ENCODE data around the gene DOK7.

Gene DOK7

DNA sequence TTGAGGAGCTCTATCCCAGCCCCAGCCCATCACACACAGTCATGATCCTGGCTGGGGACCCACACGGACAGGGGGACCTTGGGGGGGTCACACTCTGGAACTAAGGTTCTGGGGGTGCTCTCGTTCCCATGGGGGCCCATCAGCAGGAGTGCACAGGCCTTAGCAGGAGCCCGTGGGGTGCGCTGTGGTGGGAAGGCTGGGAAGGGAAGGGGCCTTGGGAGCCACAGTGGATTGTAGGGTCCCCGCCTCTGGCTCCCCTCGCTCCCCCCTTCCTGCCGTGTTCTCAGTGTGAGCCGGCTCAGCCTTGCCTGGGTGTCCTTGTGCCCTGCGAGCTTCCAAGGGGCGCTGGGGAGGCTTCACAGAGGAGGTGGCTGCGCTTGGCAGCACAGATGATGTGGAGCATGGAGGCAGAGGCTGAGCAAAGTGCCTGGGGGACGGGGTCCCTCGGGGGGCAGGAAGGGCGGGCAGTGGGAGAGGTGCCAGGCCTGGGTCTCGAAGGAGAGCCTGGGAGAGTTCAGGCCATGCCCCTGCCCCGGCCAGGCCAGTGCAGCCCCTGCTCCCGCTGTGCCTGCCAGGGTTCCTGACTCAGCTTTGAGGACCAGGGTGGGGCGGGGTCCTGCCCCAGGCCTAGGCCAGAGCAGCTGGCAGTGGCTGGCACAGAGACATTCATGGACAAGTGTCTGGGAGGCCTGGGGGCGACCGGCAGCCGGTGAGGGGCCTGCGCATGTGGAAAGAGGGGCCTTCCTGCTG is 26.9 kb upstream of the DOK7 start:
- TF ChIP-seq, protein P1, sequence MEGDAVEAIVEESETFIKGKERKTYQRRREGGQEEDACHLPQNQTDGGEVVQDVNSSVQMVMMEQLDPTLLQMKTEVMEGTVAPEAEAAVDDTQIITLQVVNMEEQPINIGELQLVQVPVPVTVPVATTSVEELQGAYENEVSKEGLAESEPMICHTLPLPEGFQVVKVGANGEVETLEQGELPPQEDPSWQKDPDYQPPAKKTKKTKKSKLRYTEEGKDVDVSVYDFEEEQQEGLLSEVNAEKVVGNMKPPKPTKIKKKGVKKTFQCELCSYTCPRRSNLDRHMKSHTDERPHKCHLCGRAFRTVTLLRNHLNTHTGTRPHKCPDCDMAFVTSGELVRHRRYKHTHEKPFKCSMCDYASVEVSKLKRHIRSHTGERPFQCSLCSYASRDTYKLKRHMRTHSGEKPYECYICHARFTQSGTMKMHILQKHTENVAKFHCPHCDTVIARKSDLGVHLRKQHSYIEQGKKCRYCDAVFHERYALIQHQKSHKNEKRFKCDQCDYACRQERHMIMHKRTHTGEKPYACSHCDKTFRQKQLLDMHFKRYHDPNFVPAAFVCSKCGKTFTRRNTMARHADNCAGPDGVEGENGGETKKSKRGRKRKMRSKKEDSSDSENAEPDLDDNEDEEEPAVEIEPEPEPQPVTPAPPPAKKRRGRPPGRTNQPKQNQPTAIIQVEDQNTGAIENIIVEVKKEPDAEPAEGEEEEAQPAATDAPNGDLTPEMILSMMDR (IDR thresholded peaks at IDR 0.05) = no peak

DNA sequence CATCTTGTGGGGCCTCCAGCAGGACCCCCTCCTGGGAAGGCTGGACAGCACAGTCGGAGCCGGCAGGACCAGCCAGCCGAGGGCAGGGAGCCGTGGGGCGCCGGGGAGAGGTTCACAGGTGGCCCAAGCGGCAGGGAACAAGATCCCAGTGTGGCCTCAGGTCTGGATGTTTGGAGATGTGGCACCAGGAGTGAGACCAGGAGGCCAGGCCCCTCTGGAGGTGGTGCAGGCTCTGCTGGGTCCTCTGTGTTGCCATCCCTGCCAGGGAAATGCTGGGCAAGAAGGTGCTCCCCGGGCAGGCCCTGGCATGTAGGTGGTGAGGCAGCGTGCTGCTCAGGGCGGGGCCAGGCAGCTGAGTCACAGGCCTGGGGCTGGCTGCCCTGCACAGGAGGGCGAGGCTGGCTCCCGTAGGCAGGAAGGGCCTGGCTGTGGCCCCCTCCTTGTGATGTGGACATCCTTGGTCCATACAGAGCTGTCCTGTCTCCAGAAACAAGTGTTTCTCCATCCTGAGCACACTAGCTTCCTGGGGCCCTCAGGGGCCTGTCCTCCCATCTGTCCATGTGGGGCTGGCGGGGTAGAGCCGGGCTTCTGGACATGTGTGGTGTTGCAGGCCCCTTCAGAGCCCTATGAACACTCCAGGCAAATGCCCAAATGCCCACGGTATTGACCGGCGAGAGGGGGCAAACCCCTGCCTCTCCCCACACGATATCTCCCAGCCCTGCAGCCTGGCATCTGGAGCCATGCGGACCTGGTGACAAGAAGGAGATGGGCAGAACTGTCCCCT is 26.1 kb upstream of the DOK7 start:
- TF ChIP-seq, protein P1 (IDR thresholded peaks at IDR 0.05) = no peak

DNA sequence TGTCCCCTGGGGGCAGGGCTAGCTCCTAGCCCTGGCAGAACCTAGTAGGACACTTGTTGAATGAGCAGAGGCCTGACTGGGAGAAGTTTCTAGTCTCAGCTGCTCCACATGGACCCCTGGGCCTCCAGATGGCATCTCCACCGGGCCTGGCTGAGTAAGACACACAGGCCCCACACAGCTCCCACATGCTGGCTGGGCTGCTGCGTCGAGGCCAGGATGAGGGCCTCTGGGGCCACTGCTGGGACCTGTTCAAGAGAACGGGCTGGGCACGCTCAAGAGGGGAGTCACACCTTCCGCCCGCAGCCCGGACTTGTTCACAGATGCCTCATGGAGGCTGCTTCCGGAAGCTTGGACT is 25.5 kb upstream of the DOK7 start:
- TF ChIP-seq, protein P1 (IDR thresholded peaks at IDR 0.05) = no peak

DNA sequence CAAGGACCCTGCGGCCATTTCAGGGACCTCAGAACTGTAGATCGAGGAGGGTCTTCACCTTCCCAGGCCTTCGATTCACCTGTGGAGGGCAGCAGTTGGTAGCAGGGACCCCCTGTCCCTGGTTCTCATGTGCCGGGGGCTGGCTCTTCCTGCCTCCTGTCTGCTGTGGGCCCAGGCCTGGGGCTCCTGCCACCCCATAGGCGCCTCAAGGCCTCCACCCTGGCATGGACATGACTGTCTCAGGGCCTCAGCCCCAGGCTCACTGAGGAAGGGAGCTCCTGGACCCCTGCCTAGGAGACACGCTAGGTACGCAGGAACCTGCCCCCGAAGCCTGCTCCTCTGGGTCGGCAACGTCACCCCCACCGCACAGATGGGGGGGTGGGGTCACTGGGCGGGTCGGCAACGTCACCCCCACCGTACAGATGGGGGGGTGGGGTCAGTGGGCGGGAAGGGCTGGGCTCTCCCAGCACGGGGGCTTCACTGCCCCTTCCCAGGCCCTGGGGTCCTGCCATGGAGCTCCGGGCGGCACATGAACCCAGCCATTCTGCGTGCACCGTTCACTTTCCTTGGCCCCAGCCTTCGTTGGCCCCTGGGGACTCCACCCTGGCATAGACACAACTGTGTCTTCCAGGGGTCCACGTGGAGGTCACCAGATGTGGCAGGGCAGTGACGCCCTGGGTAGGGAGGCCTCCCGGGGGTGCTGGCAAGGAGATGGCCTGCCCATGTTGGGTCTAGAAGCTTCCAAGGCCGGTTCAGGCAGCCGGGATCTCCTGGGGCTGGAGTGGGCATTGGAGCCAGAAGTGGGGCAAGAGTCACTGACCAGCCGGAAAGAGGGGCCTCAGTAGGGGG is 24.9 kb upstream of the DOK7 start:
- TF ChIP-seq, protein P1 (IDR thresholded peaks at IDR 0.05) = no peak

DNA sequence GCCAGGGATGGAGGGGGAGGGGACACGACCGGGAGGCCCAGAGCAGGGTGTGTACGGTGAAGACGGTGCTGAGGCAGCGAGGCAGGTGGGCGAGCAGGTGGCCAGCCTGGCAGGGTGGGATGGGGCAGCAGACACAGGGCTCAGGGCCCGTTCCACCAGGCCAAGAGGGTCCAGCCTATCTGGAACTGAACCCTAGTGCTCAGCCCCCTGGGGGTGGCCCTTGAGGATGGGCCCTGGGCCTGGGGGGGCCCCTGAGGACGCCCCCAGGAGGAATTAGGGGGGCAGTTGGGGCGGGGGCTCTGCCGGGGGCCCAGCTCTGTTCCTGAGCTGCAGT is 24.3 kb upstream of the DOK7 start:
- TF ChIP-seq, protein P1 (IDR thresholded peaks at IDR 0.05) = no peak

DNA sequence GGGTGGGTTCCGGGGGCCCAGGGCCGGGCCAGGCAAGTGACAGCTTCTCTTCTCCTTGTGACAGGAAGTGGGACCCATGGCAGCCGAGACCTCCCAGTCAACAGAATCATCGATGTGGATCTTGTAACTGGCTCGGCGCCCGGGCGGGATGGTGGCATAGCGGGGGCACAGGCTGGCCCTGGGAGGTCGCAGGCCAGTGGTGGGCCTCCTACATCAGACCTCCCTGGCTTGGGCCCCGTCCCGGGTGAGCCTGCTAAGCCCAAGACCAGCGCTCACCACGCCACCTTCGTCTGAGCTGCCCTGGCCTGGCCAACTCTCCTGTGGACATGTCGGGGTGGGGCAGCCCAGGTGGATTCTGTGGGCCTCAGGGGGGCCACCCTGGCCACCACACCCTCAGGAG is 23.7 kb upstream of the DOK7 start:
- TF ChIP-seq, protein P1 (IDR thresholded peaks at IDR 0.05) = no peak

DNA sequence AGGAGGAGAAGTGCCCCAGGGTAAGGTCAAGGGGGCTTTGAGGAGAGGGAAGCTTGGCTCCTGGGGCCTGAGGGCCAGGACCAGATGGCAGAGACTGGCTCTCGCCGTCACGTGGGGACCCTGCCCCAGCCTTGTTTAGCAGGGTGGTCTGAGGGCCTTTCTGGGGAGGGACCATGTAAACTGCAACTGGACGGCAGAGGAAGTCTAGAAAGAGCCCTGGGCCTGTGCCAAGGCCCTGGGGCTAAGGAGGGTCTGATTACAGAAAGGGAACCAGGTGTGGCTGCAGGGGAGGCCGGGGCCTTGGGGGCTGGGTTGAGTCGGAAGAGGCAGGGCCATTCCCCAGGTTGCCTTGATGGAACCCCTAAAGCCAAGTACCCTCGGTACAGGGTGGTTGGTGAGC is 23.1 kb upstream of the DOK7 start:
- TF ChIP-seq, protein P1 (IDR thresholded peaks at IDR 0.05) = no peak

All from LNCAP (cell line).